ENCODE measurements around the gene AMPD3. TPM values are rescaled to one million over a fixed set of nuclear protein-coding genes. Genes with fewer than 3 reads are reported as not detected.

Gene AMPD3
- total and polyA plus RNA-seq, 2 donors (not counting 3 experiments of a cell fraction or from before 2014, with no cell fraction given) = 1.4 to 2.5 TPM

- intact Hi-C loops (cut with micrococcal nuclease) (no loop called here), dilution Hi-C loops (cut with MboI; ENCODE audit: extremely low pct_ligation_motif_present, low sequenced_read_pairs) (no loop called here)
- POLR2A ChIA-PET = no interaction called here
- Histone ChIP-seq H3K9ac (replicated peaks; ENCODE audit: extremely low read depth, insufficient read depth, low read length) (no peak overlapping the region), H4K20me1 (replicated peaks; ENCODE audit: control insufficient read depth, extremely low read depth, insufficient read depth, low read length) (no peaks in the 10 kb centered on the region), H3K4me1 (ENCODE audit: control insufficient read depth, extremely low read depth, insufficient read depth, low read length) (no peaks in the 10 kb centered on the region), H3K27me3 (ENCODE audit: control insufficient read depth in 2 of 2, insufficient read depth in 2 of 2, low read length in 2 of 2) (no peaks in the 10 kb centered on the region), H3K36me3 (ENCODE audit: control insufficient read depth in 2 of 2, extremely low read depth in 1 of 2, insufficient read depth in 2 of 2, low read length in 2 of 2) (no peaks in the 10 kb centered on the region), H2AFZ (ENCODE audit: low read depth, low read length) (no peak overlapping the region), H3K9me1 (replicated peaks; ENCODE audit: control insufficient read depth, extremely low read depth, insufficient read depth, low read length) (no peaks in the 10 kb centered on the region), H3K79me2 (ENCODE audit: control insufficient read depth, insufficient read depth, low read length) (no peaks in the 10 kb centered on the region), H3K27ac (ENCODE audit: insufficient read depth, low read depth, low read length) (no peak overlapping the region), H3K4me2 (ENCODE audit: insufficient read depth, low read length) (no peak overlapping the region), H3K9me3 (replicated peaks; ENCODE audit: control insufficient read depth, insufficient read depth, low read length) (no peaks in the 10 kb centered on the region), H3K4me3 (replicated peaks in 1 of 3; ENCODE audit: insufficient read depth in 1 of 3, low read depth in 1 of 3, low read length in 3 of 3) (no peak overlapping the region)
- no peak for FAIRE-seq
- TF ChIP-seq CTCF (IDR thresholded peaks at IDR 0.05; ENCODE audit: extremely low read depth in 1 of 2, insufficient read depth in 1 of 2, low read depth in 1 of 2, low read length in 2 of 2) = no peak
- TF ChIP-seq EZH2 (IDR thresholded peaks at IDR 0.05; ENCODE audit: borderline replicate concordance, low read depth, low read length, severe bottlenecking) = no peak
- TF ChIP-seq JUN (IDR thresholded peaks at IDR 0.05; ENCODE audit: borderline replicate concordance, insufficient read depth, insufficient read length, low read depth) = no peak
- no peak for TF ChIP-seq FOS (IDR thresholded peaks at IDR 0.05; ENCODE audit: borderline replicate concordance, insufficient read depth, low read length)
- TF ChIP-seq POLR2AphosphoS5 (IDR thresholded peaks at IDR 0.05; ENCODE audit: insufficient read depth, low read depth, low read length) = no peak
- TF ChIP-seq MAX (IDR thresholded peaks at IDR 0.05; ENCODE audit: insufficient read depth, insufficient read length) = no peak
- no peak for TF ChIP-seq MYC (IDR thresholded peaks at IDR 0.05; ENCODE audit: low read depth, low read length)
- no peak for TF ChIP-seq GATA2 (IDR thresholded peaks at IDR 0.05; ENCODE audit: insufficient read depth, insufficient read length, low read depth, low read length)
- no peak for TF ChIP-seq POLR2A (IDR thresholded peaks at IDR 0.05; ENCODE audit: low read depth, low read length)
- no TSS peak for BruUV-seq (replicated peaks)
- CTCF ChIA-PET = no interaction called here
- no peak for DNase-seq (ENCODE audit: low read depth, low spot score)
Observed at GRCh38 chr11:10477690-10478046, 22.6 kb downstream of the AMPD3 start.

Measured in endothelial cell of umbilical vein (primary cell).